GM03348 (cell line): ENCODE results near the gene TEX53.

ENCODE experiments used
- DNase-seq: peaks from one replicate; pipeline ENCODE4 v3.0.0; 2012; ENCODE audit warnings: low spot score

TEX53 gene

GRCh38 chr9:114680259-114681001, 22.8 kb upstream of the TEX53 start:
- no peak for DNase-seq

DNA sequence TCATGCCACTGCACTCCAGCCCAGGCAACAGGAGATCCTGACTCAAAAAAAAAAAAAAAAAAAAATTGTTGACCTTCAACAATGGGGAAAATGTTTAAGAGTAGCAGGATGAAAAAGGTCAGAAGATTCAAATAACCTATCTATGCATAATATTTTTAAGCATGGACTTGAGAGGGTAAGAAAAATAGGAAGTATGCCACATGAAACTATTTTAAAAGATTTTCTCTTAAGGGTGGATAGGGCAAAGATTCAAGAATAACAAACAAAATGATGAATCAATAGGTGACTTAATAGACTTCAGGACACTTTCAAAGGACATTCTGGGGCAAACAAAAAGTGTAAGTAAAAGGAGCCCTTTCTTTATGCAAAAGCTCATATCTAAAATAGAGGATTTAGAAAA, 21.2 kb upstream of the TEX53 start:
- no peak for DNase-seq

GRCh38 chr9:114678130-114678529, 20.5 kb upstream of the TEX53 start:
- DNase-seq, result no peak

DNA sequence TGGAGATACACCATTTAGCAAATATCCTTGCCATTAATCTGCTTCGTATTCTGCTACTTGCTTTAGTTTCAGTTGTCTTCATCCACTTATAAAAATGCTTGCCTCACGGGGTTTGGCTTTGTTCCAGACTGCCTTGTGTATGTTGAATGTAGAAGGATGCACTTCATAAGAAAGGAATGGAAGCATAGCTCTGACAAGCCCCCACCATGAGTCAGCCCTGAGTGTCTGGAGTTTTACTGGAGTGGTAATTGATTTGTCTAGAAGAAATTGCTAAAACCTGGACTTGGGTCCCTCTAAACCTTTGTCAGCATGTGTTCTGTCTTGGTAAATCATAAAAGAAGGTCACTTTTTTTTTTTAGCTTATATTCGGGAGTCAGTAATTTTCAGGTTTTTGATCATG, 19.8 kb upstream of the TEX53 start:
- peak; percentile 92 for DNase-seq

- no peak for DNase-seq
Observed at GRCh38 chr9:114676901-114677300, 19.3 kb upstream of the TEX53 start.

GRCh38 chr9:114674798-114675540, 17.4 kb upstream of the TEX53 start:
- no peak for DNase-seq

- no peak for DNase-seq
Observed at GRCh38 chr9:114674076-114674797, 16.6 kb upstream of the TEX53 start.

GRCh38 chr9:114671605-114672004, 14.0 kb upstream of the TEX53 start:
- DNase-seq, result no peak

- DNase-seq, result no peak
Observed at GRCh38 chr9:114669961-114670360, 12.4 kb upstream of the TEX53 start.

DNA sequence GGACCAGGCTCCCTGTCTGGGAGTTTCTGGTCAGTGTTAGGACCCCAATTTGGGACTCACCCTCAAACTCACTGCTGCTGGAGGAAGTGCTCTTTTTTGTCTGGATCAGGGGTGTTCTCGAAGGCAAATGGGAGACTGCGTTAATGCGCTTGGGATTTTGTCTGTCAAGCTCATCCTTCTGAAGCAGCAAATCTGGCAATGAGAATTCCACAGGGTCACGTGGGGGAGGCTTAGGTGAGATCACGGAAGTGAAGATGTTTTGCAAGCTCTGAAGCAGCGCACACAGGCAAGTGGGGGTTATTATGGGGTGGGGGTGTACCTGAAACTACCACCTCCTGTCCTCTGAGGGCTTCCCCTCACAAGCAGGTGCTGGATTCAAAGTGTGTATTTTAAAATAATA, 10.5 kb upstream of the TEX53 start:
- DNase-seq, result no peak

GRCh38 chr9:114666851-114667250, 9.2 kb upstream of the TEX53 start:
- DNase-seq, result no peak

DNA sequence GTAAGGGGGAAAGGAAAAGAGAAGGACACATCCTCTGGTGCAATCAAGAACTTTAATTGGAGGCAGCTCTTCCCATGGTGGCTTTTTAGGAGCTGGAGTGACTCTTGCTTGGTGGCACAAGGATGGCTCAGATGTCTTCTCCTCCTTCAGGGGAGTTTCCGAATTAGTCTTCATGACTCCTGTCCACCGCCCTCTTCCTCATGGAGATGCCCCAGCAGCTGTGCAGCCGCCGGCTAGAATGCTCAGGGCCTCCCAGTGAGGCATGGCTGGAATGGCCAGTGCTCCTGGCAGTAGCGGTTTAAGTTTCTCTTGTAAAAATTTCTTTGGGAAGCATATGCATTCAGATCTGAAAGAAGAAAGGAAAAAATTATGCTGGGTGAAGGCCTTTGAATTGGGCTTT, 8.8 kb upstream of the TEX53 start:
- no peak for DNase-seq

- DNase-seq, result no peak
Observed at GRCh38 chr9:114664181-114664580, 6.6 kb upstream of the TEX53 start.

DNA sequence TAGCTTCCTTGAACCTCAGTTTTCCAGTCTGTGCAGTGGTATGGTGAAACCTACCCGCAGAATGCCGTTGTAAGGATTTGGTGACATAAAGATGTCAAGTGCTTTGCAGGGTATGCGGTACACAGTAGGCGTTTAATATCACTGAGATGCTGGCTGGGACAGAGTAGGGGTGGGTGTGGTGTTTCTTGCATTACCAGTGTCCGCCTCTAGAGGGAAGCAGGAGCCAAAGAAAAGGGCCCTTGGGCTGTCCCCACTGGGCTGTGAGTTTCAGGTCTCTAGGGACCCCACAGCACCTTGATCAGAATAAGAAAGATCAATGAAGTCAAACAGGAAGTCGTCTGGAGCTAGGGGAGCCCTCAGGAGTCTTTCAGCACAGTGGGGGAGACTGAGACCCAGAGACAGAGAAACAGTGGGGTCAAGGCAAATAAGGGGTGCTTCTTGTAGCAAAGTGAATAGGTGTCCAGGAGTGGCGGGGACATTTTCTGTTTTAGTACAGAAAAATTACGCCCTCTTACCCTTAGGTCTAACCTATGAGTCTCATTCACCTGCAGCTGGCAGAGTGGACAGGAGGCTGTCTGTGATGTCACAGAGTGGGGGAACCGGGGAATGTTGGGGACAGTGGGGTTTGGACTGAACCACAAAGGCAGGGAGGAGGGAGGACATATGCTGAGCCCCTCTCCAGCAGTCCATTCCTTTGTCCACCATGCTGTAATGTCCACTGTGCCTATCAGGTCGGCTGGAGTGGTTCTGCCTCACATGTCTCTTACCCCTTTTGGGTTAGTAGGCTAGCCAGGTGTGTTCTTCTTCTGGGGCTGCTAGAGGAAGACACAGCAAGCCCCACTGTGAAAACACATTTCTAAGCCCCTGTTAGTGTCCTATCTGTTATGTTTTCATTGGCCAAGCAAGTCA, 4.7 kb upstream of the TEX53 start:
- DNase-seq, result peak; percentile 88

- no peak for DNase-seq
Observed at GRCh38 chr9:114656301-114656700, 1.3 kb downstream of the TEX53 start.

DNA sequence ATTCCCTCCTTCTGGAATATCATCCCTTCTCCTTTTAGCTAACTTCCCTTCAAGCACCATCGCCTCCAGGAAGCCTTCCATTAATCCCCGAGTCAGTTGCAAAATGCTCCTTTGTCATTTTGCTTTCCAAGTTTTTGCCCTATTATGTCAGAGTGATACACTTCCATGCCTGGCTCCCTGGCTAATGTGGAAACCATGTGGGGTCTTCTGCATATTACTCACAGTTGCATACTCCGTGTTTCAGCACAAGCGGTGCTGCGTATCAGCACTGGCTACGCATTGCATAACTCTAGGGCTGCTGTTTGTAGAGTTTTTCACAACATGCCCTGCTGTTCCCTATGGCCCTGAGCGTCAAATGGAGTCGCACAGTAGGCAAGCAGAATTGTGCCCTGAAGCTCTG, 1.9 kb downstream of the TEX53 start:
- DNase-seq, result peak; percentile 74

DNA sequence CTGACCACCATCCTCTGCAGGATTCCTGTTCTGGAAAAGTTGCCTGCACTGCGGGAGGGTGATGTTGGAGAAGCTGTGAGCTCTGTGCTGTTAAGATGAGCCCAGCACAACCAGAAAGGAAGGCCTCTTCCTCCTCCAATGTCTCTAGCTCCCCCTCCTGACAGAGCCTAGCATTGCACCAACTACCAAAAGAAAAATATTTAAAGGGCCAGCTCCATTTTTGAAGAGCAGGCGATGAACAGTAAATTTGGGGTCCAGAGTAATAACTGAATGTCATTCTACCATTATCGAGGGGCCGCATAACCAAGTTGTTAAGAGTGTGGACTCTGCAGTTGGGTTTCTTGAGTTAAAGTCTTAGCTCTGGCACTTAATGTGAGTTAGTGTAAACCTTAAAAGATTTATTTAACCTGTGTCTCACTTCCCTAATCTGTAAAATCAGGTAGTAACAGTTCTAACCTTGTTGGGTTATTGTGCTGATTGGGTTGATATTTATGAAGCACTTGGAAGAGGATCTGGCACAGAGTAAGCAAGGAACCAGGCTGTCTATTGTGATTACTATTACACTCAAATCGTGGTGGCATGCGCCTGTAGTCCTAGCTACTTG, 3.9 kb downstream of the TEX53 start:
- DNase-seq, result peak; percentile 89

DNA sequence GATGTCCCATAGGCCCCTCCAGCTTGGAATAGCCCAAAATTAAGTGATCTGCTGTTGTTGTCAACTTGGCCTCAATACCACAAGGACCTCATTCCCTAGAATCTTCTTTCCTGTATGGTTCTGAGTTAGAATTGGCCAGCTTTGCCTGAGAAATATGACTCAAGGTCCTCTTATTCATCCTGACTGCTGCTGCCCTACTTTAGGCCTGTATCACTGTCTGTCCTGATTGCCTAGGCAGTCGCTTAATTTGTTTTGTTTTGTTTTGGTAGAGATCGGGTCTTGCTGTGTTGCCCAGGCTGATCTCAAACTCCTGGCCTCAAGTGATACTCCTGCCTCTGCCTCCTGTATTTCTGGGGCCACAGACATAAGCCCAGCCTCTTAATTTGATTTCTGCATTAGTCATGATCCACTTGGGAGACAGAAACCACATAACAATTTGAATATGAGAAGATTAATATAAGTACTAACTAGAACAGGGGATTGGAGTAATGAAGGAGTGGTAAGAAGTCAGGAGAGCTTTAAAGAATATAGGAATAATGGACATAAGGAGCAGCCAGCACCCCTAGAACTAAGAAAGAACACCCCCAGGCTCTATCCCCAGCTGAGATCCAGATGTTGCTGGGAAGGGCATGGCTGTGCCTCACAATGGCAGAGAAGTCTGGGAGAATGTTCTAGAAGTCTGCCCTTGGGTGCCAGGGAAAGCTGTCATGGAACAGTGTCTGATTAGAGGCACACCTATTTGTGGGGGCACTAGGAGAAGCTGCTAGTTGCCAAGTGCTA, 4.6 kb downstream of the TEX53 start:
- DNase-seq, result peak; percentile 45

- no peak for DNase-seq
Observed at GRCh38 chr9:114643896-114644295, 13.7 kb downstream of the TEX53 start.

DNA sequence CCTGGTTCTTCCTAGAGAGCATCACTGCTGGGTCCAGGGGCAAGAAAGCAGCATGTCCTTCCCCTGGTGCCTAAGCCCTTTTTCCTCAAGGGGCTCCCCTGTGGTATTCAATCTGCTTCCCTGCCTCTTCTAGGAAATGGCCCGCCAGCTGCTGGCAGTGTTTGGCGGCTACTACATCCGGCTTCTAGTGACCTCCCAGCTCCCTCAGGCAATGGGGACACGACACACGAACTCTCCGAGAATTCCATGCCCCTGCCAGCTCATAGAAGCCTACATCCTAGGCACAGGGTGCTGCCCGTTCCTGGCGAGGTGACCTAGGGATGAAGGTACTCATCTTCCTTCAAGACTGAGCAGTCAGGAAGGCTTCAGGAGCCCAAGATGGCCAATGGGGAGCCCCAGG, 14.6 kb downstream of the TEX53 start:
- no peak for DNase-seq

DNA sequence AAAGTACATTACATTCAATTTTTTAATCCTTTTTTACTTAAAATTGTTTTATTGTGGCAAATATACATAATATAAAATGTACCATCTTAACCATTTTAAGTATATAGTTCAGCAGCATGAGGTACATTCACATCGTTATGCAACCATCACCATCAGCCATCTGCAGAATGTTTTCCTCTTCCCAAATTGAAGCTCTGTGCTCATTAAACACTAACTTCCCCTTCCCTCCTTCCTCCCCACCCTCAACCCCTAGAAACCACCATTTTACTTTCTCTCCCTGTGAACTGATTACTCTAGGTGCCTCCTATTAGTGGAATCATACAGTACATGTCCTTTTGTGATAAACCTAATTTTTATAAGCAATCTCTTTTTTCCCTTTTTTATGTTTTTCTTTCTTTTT, 15.6 kb downstream of the TEX53 start:
- no peak for DNase-seq
